ENCODE results near the gene TIA1.

Gene TIA1

GRCh38 chr2:70214365-70214764, 34.1 kb downstream of the TIA1 start:
- Histone ChIP-seq H3K27me3 (ENCODE audit: control insufficient read depth, insufficient read depth, low read length) (no peaks in the 10 kb centered on the region), H3K36me3 (ENCODE audit: control insufficient read depth, insufficient read depth, low read length) (peaks cover 9% of the 10 kb centered on the region), H3K4me3 (ENCODE audit: low read depth, low read length) (no peak overlapping the region), H3K9me3 (ENCODE audit: control insufficient read depth, insufficient read depth, low read length) (no peaks in the 10 kb centered on the region), H3K9ac (ENCODE audit: low read depth, low read length) (no peak overlapping the region), H3K4me1 (ENCODE audit: control insufficient read depth, insufficient read depth, low read length) (no peaks in the 10 kb centered on the region)

- Histone ChIP-seq H3K27me3 (ENCODE audit: control insufficient read depth, insufficient read depth, low read length) (no peaks in the 10 kb centered on the region), H3K4me1 (ENCODE audit: control insufficient read depth, insufficient read depth, low read length) (no peaks in the 10 kb centered on the region), H3K4me3 (ENCODE audit: low read depth, low read length) (no peak overlapping the region), H3K9me3 (ENCODE audit: control insufficient read depth, insufficient read depth, low read length) (no peaks in the 10 kb centered on the region), H3K9ac (ENCODE audit: low read depth, low read length) (no peak overlapping the region), H3K36me3 (ENCODE audit: control insufficient read depth, insufficient read depth, low read length) (peaks cover 9% of the 10 kb centered on the region)
Observed at GRCh38 chr2:70212298-70212932, 36.0 kb downstream of the TIA1 start.

- Histone ChIP-seq H3K4me3 (ENCODE audit: low read depth, low read length) (no peak overlapping the region), H3K9ac (ENCODE audit: low read depth, low read length) (no peak overlapping the region), H3K4me1 (ENCODE audit: control insufficient read depth, insufficient read depth, low read length) (no peaks in the 10 kb centered on the region), H3K9me3 (ENCODE audit: control insufficient read depth, insufficient read depth, low read length) (no peaks in the 10 kb centered on the region), H3K36me3 (ENCODE audit: control insufficient read depth, insufficient read depth, low read length) (peaks cover 9% of the 10 kb centered on the region), H3K27me3 (ENCODE audit: control insufficient read depth, insufficient read depth, low read length) (no peaks in the 10 kb centered on the region)
Observed at GRCh38 chr2:70211595-70211994, 36.8 kb downstream of the TIA1 start.

- no peaks in the 10 kb centered on the region for H3K4me1 ChIP-seq (ENCODE audit: control insufficient read depth, insufficient read depth, low read length)
- H3K9me3 ChIP-seq (ENCODE audit: control insufficient read depth, insufficient read depth, low read length): no peaks in the 10 kb centered on the region
Observed at GRCh38 chr2:70204452-70204851, 44.0 kb downstream of the TIA1 start.

GRCh38 chr2:70203086-70203485, 45.3 kb downstream of the TIA1 start:
- H3K4me1 ChIP-seq (ENCODE audit: control insufficient read depth, insufficient read depth, low read length): no peaks in the 10 kb centered on the region
- no peak overlapping the region for H3K9ac ChIP-seq (ENCODE audit: low read depth, low read length)
- no peaks in the 10 kb centered on the region for H3K36me3 ChIP-seq (ENCODE audit: control insufficient read depth, insufficient read depth, low read length)
- no peaks in the 10 kb centered on the region for H3K27me3 ChIP-seq (ENCODE audit: control insufficient read depth, insufficient read depth, low read length)
- H3K4me3 ChIP-seq (ENCODE audit: low read depth, low read length): no peak overlapping the region
- no peaks in the 10 kb centered on the region for H3K9me3 ChIP-seq (ENCODE audit: control insufficient read depth, insufficient read depth, low read length)

More at GRCh38 chr2:70204452-70204851, 44.0 kb downstream of the TIA1 start:
- Histone ChIP-seq H3K27me3 (ENCODE audit: control insufficient read depth, insufficient read depth, low read length) (no peaks in the 10 kb centered on the region), H3K36me3 (ENCODE audit: control insufficient read depth, insufficient read depth, low read length) (no peaks in the 10 kb centered on the region), H3K9ac (ENCODE audit: low read depth, low read length) (no peak overlapping the region), H3K4me3 (ENCODE audit: low read depth, low read length) (no peak overlapping the region)

- no peaks in the 10 kb centered on the region for H3K4me1 ChIP-seq (ENCODE audit: control insufficient read depth, insufficient read depth, low read length)
- H3K9ac ChIP-seq (ENCODE audit: low read depth, low read length): no peak overlapping the region
- H3K9me3 ChIP-seq (ENCODE audit: control insufficient read depth, insufficient read depth, low read length): no peaks in the 10 kb centered on the region
- H3K36me3 ChIP-seq (ENCODE audit: control insufficient read depth, insufficient read depth, low read length): no peaks in the 10 kb centered on the region
- H3K27me3 ChIP-seq (ENCODE audit: control insufficient read depth, insufficient read depth, low read length): no peaks in the 10 kb centered on the region
- H3K4me3 ChIP-seq (ENCODE audit: low read depth, low read length): no peak overlapping the region
Observed at GRCh38 chr2:70202236-70202806, 46.1 kb downstream of the TIA1 start.

- no peaks in the 10 kb centered on the region for H3K9me3 ChIP-seq (ENCODE audit: control insufficient read depth, insufficient read depth, low read length)
- H3K4me1 ChIP-seq (ENCODE audit: control insufficient read depth, insufficient read depth, low read length): no peaks in the 10 kb centered on the region
- no peaks in the 10 kb centered on the region for H3K27me3 ChIP-seq (ENCODE audit: control insufficient read depth, insufficient read depth, low read length)
- H3K9ac ChIP-seq (ENCODE audit: low read depth, low read length): no peak overlapping the region
- no peak overlapping the region for H3K4me3 ChIP-seq (ENCODE audit: low read depth, low read length)
- H3K36me3 ChIP-seq (ENCODE audit: control insufficient read depth, insufficient read depth, low read length): no peaks in the 10 kb centered on the region
Observed at GRCh38 chr2:70201831-70202230, 46.6 kb downstream of the TIA1 start.

GRCh38 chr2:70201225-70201768, 47.1 kb downstream of the TIA1 start:
- Histone ChIP-seq H3K36me3 (ENCODE audit: control insufficient read depth, insufficient read depth, low read length) (no peaks in the 10 kb centered on the region), H3K9me3 (ENCODE audit: control insufficient read depth, insufficient read depth, low read length) (no peaks in the 10 kb centered on the region), H3K27me3 (ENCODE audit: control insufficient read depth, insufficient read depth, low read length) (no peaks in the 10 kb centered on the region), H3K4me1 (ENCODE audit: control insufficient read depth, insufficient read depth, low read length) (no peaks in the 10 kb centered on the region), H3K4me3 (ENCODE audit: low read depth, low read length) (no peak overlapping the region), H3K9ac (ENCODE audit: low read depth, low read length) (no peak overlapping the region)

- no peak overlapping the region for H3K9ac ChIP-seq (ENCODE audit: low read depth, low read length)
Observed at GRCh38 chr2:70199320-70199864, 49.0 kb downstream of the TIA1 start.

GRCh38 chr2:70192516-70192915, 55.9 kb downstream of the TIA1 start:
- no peaks in the 10 kb centered on the region for H3K4me1 ChIP-seq (ENCODE audit: control insufficient read depth, insufficient read depth, low read length)
- H3K9me3 ChIP-seq (ENCODE audit: control insufficient read depth, insufficient read depth, low read length): no peaks in the 10 kb centered on the region
- H3K4me3 ChIP-seq (ENCODE audit: low read depth, low read length): no peak overlapping the region
- H3K27me3 ChIP-seq (ENCODE audit: control insufficient read depth, insufficient read depth, low read length): no peaks in the 10 kb centered on the region
- H3K9ac ChIP-seq (ENCODE audit: low read depth, low read length): no peak overlapping the region
- H3K36me3 ChIP-seq (ENCODE audit: control insufficient read depth, insufficient read depth, low read length): no peaks in the 10 kb centered on the region

More at GRCh38 chr2:70199320-70199864, 49.0 kb downstream of the TIA1 start:
- Histone ChIP-seq H3K36me3 (ENCODE audit: control insufficient read depth, insufficient read depth, low read length) (no peaks in the 10 kb centered on the region), H3K27me3 (ENCODE audit: control insufficient read depth, insufficient read depth, low read length) (no peaks in the 10 kb centered on the region), H3K4me1 (ENCODE audit: control insufficient read depth, insufficient read depth, low read length) (no peaks in the 10 kb centered on the region), H3K9me3 (ENCODE audit: control insufficient read depth, insufficient read depth, low read length) (no peaks in the 10 kb centered on the region), H3K4me3 (ENCODE audit: low read depth, low read length) (no peak overlapping the region)

- peak overlapping the region; percentile 96 for H3K4me3 ChIP-seq (ENCODE audit: low read depth, low read length)
- H3K9me3 ChIP-seq (ENCODE audit: control insufficient read depth, insufficient read depth, low read length): no peaks in the 10 kb centered on the region
- no peaks in the 10 kb centered on the region for H3K27me3 ChIP-seq (ENCODE audit: control insufficient read depth, insufficient read depth, low read length)
- H3K36me3 ChIP-seq (ENCODE audit: control insufficient read depth, insufficient read depth, low read length): no peaks in the 10 kb centered on the region
- no peak overlapping the region for H3K9ac ChIP-seq (ENCODE audit: low read depth, low read length)
- no peaks in the 10 kb centered on the region for H3K4me1 ChIP-seq (ENCODE audit: control insufficient read depth, insufficient read depth, low read length)
Observed at GRCh38 chr2:70191244-70191735, 57.1 kb downstream of the TIA1 start.
